ENCODE results near the gene ZNF804B.

The ZNF804B gene

GRCh38 chr7:89085580-89085979, 326.1 kb downstream of the ZNF804B start:
- Histone ChIP-seq H3K36me3 (ENCODE audit: control insufficient read depth, insufficient read depth, low read length) (no peaks in the 10 kb centered on the region), H3K27ac (ENCODE audit: low read depth, low read length) (no peak overlapping the region), H3K27me3 (ENCODE audit: control insufficient read depth, insufficient read depth, low read length) (no peaks in the 10 kb centered on the region), H3K4me3 (ENCODE audit: low read depth, low read length) (no peak overlapping the region), H3K4me1 (ENCODE audit: control insufficient read depth, insufficient read depth, low read length) (peaks cover 20% of the 10 kb centered on the region), H3K9me3 (ENCODE audit: control insufficient read depth, insufficient read depth, low read length) (no peaks in the 10 kb centered on the region), H3K9ac (ENCODE audit: low read depth, low read length) (no peak overlapping the region)

- no peak overlapping the region for H3K9ac ChIP-seq (ENCODE audit: low read depth, low read length)
- H3K9me3 ChIP-seq (ENCODE audit: control insufficient read depth, insufficient read depth, low read length), result no peaks in the 10 kb centered on the region
- no peaks in the 10 kb centered on the region for H3K27me3 ChIP-seq (ENCODE audit: control insufficient read depth, insufficient read depth, low read length)
- H3K27ac ChIP-seq (ENCODE audit: low read depth, low read length), result peak overlapping the region; percentile 58
- H3K4me1 ChIP-seq (ENCODE audit: control insufficient read depth, insufficient read depth, low read length), result peaks cover 25% of the 10 kb centered on the region
- no peaks in the 10 kb centered on the region for H3K36me3 ChIP-seq (ENCODE audit: control insufficient read depth, insufficient read depth, low read length)
- H3K4me3 ChIP-seq (ENCODE audit: low read depth, low read length), result no peak overlapping the region; the same call in 1 of the 2 replicates
Observed at GRCh38 chr7:89091550-89091949, 332.1 kb downstream of the ZNF804B start.

- no peaks in the 10 kb centered on the region for H3K36me3 ChIP-seq (ENCODE audit: control insufficient read depth, insufficient read depth, low read length)
- no peaks in the 10 kb centered on the region for H3K27me3 ChIP-seq (ENCODE audit: control insufficient read depth, insufficient read depth, low read length)
Observed at GRCh38 chr7:89094269-89094668, 334.8 kb downstream of the ZNF804B start.

GRCh38 chr7:89103564-89103963, 344.1 kb downstream of the ZNF804B start:
- peak overlapping the region; percentile 14 for H3K27ac ChIP-seq (ENCODE audit: low read depth, low read length)
- H3K4me3 ChIP-seq (ENCODE audit: low read depth, low read length), result no peak overlapping the region
- no peaks in the 10 kb centered on the region for H3K36me3 ChIP-seq (ENCODE audit: control insufficient read depth, insufficient read depth, low read length)
- peaks cover 11% of the 10 kb centered on the region for H3K4me1 ChIP-seq (ENCODE audit: control insufficient read depth, insufficient read depth, low read length)
- H3K9ac ChIP-seq (ENCODE audit: low read depth, low read length), result no peak overlapping the region
- no peaks in the 10 kb centered on the region for H3K27me3 ChIP-seq (ENCODE audit: control insufficient read depth, insufficient read depth, low read length)
- H3K9me3 ChIP-seq (ENCODE audit: control insufficient read depth, insufficient read depth, low read length), result no peaks in the 10 kb centered on the region; the same call in 1 of the 2 replicates

More at GRCh38 chr7:89094269-89094668, 334.8 kb downstream of the ZNF804B start:
- Histone ChIP-seq H3K9me3 (ENCODE audit: control insufficient read depth, insufficient read depth, low read length) (no peaks in the 10 kb centered on the region), H3K9ac (ENCODE audit: low read depth, low read length) (no peak overlapping the region), H3K4me3 (ENCODE audit: low read depth, low read length) (no peak overlapping the region), H3K27ac (ENCODE audit: low read depth, low read length) (no peak overlapping the region), H3K4me1 (ENCODE audit: control insufficient read depth, insufficient read depth, low read length) (peaks cover 25% of the 10 kb centered on the region)

- Histone ChIP-seq H3K4me3 (ENCODE audit: low read depth, low read length) (no peak overlapping the region), H3K9ac (ENCODE audit: low read depth, low read length) (no peak overlapping the region), H3K9me3 (ENCODE audit: control insufficient read depth, insufficient read depth, low read length) (no peaks in the 10 kb centered on the region; the same call in 1 of the 2 replicates), H3K36me3 (ENCODE audit: control insufficient read depth, insufficient read depth, low read length) (no peaks in the 10 kb centered on the region), H3K4me1 (ENCODE audit: control insufficient read depth, insufficient read depth, low read length) (peaks cover 11% of the 10 kb centered on the region), H3K27me3 (ENCODE audit: control insufficient read depth, insufficient read depth, low read length) (no peaks in the 10 kb centered on the region), H3K27ac (ENCODE audit: low read depth, low read length) (no peak overlapping the region)
Observed at GRCh38 chr7:89104748-89105685, 345.5 kb downstream of the ZNF804B start.

GRCh38 chr7:89123871-89124270, 364.4 kb downstream of the ZNF804B start:
- peaks cover 5% of the 10 kb centered on the region; the same call in 1 of the 2 replicates for H3K4me1 ChIP-seq (ENCODE audit: control insufficient read depth, insufficient read depth, low read length)

GRCh38 chr7:89129600-89130375, 370.3 kb downstream of the ZNF804B start:
- Histone ChIP-seq H3K4me3 (ENCODE audit: low read depth, low read length) (no peak overlapping the region), H3K27ac (ENCODE audit: low read depth, low read length) (no peak overlapping the region), H3K9ac (ENCODE audit: low read depth, low read length) (no peak overlapping the region), H3K36me3 (ENCODE audit: control insufficient read depth, insufficient read depth, low read length) (no peaks in the 10 kb centered on the region), H3K27me3 (ENCODE audit: control insufficient read depth, insufficient read depth, low read length) (no peaks in the 10 kb centered on the region), H3K4me1 (ENCODE audit: control insufficient read depth, insufficient read depth, low read length) (peaks cover 5% of the 10 kb centered on the region; the same call in 1 of the 2 replicates), H3K9me3 (ENCODE audit: control insufficient read depth, insufficient read depth, low read length) (no peaks in the 10 kb centered on the region)

More at GRCh38 chr7:89123871-89124270, 364.4 kb downstream of the ZNF804B start:
- Histone ChIP-seq H3K27ac (ENCODE audit: low read depth, low read length) (no peak overlapping the region), H3K4me3 (ENCODE audit: low read depth, low read length) (no peak overlapping the region), H3K36me3 (ENCODE audit: control insufficient read depth, insufficient read depth, low read length) (no peaks in the 10 kb centered on the region), H3K9me3 (ENCODE audit: control insufficient read depth, insufficient read depth, low read length) (no peaks in the 10 kb centered on the region), H3K27me3 (ENCODE audit: control insufficient read depth, insufficient read depth, low read length) (no peaks in the 10 kb centered on the region), H3K9ac (ENCODE audit: low read depth, low read length) (no peak overlapping the region)

GRCh38 chr7:89133357-89133756, 373.9 kb downstream of the ZNF804B start:
- Histone ChIP-seq H3K4me3 (ENCODE audit: low read depth, low read length) (no peak overlapping the region), H3K27me3 (ENCODE audit: control insufficient read depth, insufficient read depth, low read length) (no peaks in the 10 kb centered on the region), H3K36me3 (ENCODE audit: control insufficient read depth, insufficient read depth, low read length) (no peaks in the 10 kb centered on the region), H3K9me3 (ENCODE audit: control insufficient read depth, insufficient read depth, low read length) (no peaks in the 10 kb centered on the region), H3K9ac (ENCODE audit: low read depth, low read length) (no peak overlapping the region), H3K4me1 (ENCODE audit: control insufficient read depth, insufficient read depth, low read length) (peaks cover 5% of the 10 kb centered on the region; the same call in 1 of the 2 replicates), H3K27ac (ENCODE audit: low read depth, low read length) (no peak overlapping the region)

GRCh38 chr7:89133819-89134218, 374.3 kb downstream of the ZNF804B start:
- no peaks in the 10 kb centered on the region for H3K9me3 ChIP-seq (ENCODE audit: control insufficient read depth, insufficient read depth, low read length)
- H3K27me3 ChIP-seq (ENCODE audit: control insufficient read depth, insufficient read depth, low read length), result no peaks in the 10 kb centered on the region
- H3K4me1 ChIP-seq (ENCODE audit: control insufficient read depth, insufficient read depth, low read length), result 0 out of 2 replicates have a peak, but pooled peaks cover under 1% of the 10 kb centered on the region
- H3K27ac ChIP-seq (ENCODE audit: low read depth, low read length), result no peak overlapping the region
- no peak overlapping the region for H3K9ac ChIP-seq (ENCODE audit: low read depth, low read length)
- no peaks in the 10 kb centered on the region for H3K36me3 ChIP-seq (ENCODE audit: control insufficient read depth, insufficient read depth, low read length)
- no peak overlapping the region for H3K4me3 ChIP-seq (ENCODE audit: low read depth, low read length)

- Histone ChIP-seq H3K4me1 (ENCODE audit: control insufficient read depth, insufficient read depth, low read length) (0 out of 2 replicates have a peak, but pooled peaks cover 6% of the 10 kb centered on the region), H3K9ac (ENCODE audit: low read depth, low read length) (no peak overlapping the region), H3K27me3 (ENCODE audit: control insufficient read depth, insufficient read depth, low read length) (no peaks in the 10 kb centered on the region), H3K27ac (ENCODE audit: low read depth, low read length) (no peak overlapping the region), H3K36me3 (ENCODE audit: control insufficient read depth, insufficient read depth, low read length) (no peaks in the 10 kb centered on the region), H3K4me3 (ENCODE audit: low read depth, low read length) (no peak overlapping the region), H3K9me3 (ENCODE audit: control insufficient read depth, insufficient read depth, low read length) (peaks cover 14% of the 10 kb centered on the region; the same call in 1 of the 2 replicates)
Observed at GRCh38 chr7:89145801-89146200, 386.3 kb downstream of the ZNF804B start.
